GM18526 (cell line): ENCODE results near the gene PAK4.

Experiments used
- POLR2A ChIP-seq: IDR thresholded peaks from 3 replicates; pipeline ENCODE4 v1.6.1; 2011; ENCODE audit not compliant: insufficient read length; ENCODE audit errors: extremely low read depth

PAK4 gene

DNA sequence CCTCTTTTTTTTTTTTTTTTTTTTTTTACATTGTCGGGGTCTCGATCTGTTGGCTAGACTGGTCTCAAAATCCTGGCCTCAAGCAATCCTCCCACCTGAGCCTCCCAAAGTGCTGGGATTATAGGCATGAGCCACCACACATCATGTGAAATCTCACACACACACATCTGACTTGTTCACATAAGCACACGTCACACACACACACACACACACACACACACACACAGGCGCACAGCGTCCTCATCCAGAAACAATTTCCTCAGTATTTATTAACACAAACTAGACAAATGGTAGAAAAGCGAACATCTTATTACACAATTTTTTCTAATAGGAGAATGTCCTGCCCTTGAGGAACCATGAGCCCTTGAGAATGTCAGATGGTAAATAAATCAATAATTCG is 83.6 kb downstream of the PAK4 start:
- no peak for TF ChIP-seq POLR2A

DNA sequence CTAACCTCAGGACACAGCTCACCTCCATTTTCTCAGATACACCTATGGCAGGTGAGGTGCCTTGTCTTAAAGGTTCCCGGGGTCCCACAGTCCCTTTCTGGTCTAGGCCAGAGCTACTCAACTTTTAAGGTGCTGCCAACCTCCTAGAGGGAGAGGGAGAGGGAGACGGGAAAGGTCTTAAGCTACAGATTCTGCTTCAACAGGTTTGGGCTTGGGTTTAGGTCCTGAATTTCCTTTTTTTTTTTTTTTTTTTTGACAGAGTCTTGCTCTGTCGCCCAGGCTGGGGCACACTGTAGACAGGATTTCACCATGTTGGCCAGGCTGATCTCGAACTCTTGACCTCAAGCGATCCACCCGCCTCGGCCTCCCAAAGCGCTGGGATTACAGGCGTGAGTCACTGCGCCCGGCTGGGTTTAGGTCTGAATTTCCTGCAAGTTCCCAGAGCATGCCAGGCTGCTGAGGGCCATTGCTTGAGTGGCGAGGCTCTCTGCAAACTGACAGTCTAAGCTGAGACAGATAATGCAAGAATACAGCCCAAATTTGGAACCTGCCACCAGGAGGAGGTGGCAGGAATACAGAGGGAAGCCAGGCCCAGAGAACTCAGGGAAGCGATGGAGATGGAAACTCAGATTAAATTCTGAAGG is 86.3 kb downstream of the PAK4 start:
- TF ChIP-seq POLR2A: no peak

DNA sequence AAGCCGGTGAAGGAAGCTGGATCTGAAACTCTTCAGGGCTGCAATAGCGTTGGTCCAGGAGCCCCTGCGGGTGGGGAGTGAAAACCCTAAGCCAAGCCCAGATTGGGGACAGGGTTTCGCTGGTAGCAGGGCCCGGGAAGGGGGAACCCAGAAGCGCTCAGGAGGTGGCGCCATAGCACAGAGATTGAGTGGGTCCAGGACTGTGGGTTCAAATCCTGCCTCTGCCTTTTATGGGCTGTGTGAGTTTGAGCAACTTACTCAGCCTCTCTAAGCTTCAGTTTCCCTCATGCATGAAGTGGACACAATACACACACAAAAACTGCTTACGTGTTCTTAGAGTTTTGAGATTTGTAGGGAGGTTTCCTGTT is 86.8 kb downstream of the PAK4 start:
- TF ChIP-seq POLR2A: no peak

DNA sequence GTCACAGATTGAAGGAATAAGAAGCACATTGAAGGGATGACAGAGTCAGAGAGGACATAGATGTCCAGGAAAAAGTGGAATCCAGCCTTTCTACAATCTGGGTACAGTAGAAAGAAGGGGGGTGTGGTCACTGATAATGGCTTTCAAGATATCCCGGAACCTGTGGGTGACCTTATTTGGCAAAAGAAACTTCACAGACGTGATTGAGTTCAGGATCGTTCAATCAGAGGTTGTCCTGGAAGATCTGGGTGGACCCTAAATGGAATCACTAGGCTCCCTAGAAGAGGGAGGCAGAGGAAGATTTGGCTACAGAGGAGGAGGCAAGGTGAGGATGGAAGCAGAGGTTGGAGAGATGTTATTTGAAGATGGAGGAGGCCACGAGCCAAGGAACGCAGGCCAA is 91.5 kb downstream of the PAK4 start:
- TF ChIP-seq POLR2A: no peak

DNA sequence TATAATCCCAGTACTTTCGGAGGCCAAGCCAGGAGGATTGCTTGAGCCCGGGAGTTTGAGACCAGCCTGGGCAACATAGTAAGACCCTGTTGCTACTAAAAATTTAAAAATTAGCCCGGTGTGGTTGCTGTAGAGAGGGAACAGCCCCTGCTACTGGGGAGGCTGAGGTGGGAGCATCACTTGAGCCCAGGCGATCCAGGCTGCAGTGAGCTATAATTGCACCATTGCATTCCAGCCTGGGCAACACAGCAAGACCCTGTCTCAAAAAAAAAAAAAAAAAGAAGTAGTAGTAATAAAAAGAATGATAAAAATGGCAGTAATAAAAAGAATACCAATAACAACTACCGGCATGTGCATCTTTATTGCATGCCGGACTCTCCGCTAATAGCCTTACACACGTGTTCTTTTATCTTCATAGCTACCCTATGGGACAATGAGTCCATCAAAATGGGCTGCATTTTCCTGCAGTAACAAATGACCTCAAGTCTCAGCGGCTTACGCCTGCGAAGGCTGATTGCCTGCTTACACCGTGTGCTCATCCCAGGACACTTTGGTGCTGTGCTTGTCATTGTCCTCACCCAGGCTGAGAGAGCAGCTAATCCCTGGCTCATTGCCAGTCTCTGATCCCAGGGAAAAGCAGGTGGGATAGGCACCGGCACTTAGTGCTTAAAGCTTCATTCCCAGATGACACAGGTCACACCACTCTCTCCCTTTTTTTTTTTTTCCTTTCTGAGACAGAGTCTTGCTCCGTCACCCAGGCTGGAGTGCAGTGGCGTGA is 92.8 kb downstream of the PAK4 start:
- no peak for TF ChIP-seq POLR2A

DNA sequence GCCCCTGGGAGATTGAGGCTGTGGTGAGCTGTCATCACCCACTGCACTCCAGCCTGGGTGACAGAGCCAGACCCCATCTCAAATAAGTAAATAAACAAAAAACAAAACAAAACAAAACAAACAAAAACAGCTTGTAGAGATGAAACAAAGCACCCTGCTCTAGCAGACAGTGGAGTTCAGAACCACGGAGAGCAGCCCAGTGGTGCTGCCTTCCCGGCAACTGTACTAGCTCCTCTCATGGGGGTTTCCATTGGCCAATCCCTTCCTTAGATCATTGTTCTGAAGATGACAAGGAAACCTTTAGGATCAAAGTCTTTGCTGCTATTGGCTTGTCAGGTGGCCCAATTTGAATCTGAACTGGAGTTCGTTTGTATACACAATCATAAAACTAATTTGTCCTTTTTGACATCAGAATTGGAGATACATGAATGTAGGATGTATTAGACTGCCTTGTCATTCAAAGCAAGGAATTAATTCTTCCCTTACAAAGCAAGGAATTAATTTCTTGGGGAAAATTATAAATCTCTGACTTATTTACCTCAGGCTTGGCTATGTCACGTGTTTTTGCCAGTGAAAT is 98.2 kb downstream of the PAK4 start:
- no peak for TF ChIP-seq POLR2A

DNA sequence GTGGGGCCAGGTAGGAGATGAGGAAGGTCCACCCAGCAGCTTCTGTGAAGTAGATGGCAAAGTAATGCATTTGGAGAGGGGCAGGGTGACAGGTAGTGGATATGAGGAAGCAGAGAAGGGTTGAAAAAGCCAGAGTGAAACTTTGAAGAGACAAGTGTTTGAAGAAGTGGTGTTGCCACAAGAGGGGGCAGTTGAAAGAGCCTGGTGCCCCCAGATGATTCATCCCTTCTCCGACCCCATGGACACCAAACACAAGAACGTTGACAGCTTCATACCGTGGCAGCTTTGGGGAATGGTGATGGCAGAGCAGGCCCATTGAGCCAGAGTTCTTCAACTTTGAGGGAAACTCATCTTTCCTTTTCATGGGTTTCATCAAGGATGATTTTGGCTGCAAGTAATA is 99.3 kb downstream of the PAK4 start:
- no peak for TF ChIP-seq POLR2A
